ENCODE measurements around the gene PRKCG.

DNA sequence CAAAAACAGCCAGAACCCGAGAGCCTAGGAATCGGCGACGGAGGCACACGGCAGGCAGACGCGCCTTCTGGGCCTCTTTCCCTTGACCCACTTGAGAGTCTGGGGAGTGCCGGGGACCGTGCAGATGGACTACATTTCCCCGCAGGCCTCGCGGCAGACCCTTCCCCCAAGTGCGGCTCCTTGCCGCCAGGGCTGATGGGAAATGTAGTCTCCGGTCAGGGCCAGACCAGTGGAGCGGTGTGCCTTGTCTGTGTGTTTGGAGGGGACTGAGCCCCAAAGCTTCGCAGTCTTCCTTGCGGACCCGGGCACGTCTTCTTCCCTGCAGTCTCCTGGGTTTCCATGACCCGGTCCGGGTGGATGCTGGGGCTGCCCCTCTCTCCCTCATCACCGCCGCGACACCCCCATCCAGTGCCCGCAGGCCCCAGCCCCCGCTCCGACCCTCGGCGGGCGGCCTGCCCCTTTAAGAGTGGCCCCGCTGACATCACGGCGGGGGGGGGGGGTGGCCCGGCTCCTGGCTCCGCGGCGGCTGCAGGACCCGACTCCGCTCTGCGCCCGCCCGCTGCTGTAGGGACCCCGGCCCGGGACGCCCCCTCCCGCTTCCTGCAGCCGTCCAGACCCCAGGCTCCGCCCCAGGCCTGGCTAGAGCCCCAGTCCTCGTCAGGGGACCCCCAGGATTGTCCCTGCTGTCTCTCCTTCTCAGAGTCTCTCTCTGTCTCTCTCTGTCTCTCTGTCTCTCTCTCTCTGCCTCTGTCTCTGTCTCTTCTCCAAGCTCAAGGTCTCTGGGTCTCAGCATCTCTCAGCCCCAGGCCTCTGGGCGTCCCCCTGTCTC is 26.3 kb downstream of the PRKCG start:
- TF ChIP-seq, protein P1, sequence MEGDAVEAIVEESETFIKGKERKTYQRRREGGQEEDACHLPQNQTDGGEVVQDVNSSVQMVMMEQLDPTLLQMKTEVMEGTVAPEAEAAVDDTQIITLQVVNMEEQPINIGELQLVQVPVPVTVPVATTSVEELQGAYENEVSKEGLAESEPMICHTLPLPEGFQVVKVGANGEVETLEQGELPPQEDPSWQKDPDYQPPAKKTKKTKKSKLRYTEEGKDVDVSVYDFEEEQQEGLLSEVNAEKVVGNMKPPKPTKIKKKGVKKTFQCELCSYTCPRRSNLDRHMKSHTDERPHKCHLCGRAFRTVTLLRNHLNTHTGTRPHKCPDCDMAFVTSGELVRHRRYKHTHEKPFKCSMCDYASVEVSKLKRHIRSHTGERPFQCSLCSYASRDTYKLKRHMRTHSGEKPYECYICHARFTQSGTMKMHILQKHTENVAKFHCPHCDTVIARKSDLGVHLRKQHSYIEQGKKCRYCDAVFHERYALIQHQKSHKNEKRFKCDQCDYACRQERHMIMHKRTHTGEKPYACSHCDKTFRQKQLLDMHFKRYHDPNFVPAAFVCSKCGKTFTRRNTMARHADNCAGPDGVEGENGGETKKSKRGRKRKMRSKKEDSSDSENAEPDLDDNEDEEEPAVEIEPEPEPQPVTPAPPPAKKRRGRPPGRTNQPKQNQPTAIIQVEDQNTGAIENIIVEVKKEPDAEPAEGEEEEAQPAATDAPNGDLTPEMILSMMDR (conservative IDR thresholded peaks at IDR 0.05; ENCODE audit: low read length) = no peak
- TF ChIP-seq EZH2phosphoT487 (IDR thresholded peaks at IDR 0.05; ENCODE audit: borderline replicate concordance, low read depth, low read length) = no peak
